HG03097 (cell line): Measurements from ENCODE around the gene PLS3.
A peak's percentile ranks its signal among the peaks of the same experiment; 100 is the strongest.

Experiments used
- ATAC-seq: cut with Tn5 transposase; IDR thresholded peaks from one replicate; pipeline ENCODE4 v1.9.1; 2021; ENCODE audit not compliant: unreplicated experiment, low FRiP score

PLS3 gene

DNA sequence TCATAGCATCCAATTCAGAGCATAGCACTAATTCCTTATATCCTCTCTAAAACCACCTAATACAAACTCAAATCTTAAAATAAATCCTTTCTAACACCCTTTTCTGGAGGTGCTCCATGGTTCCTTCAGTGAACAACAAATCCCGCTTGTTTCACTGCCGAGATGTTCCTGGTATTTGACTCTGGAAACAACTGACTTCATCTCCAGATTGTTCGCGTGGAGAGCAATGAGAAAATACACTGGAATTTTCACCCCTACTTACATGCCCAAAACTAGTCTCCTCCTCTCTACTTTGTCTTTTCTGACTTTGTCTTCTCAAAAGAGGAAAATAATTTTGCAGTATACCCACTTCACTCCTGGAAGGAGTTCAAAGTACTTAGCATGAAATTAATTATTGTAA, 129.0 kb downstream of the PLS3 start:
- ATAC-seq, result no peak

GRCh38 chrX:115690511-115691216, 129.7 kb downstream of the PLS3 start:
- peak; percentile 85 for ATAC-seq

- ATAC-seq, result no peak
Observed at GRCh38 chrX:115693476-115693875, 132.5 kb downstream of the PLS3 start.

GRCh38 chrX:115694028-115694427, 133.1 kb downstream of the PLS3 start:
- no peak for ATAC-seq

GRCh38 chrX:115696039-115696438, 135.1 kb downstream of the PLS3 start:
- no peak for ATAC-seq

- no peak for ATAC-seq
Observed at GRCh38 chrX:115696939-115697338, 136.0 kb downstream of the PLS3 start.

- ATAC-seq, result no peak
Observed at GRCh38 chrX:115697806-115698205, 136.8 kb downstream of the PLS3 start.
